ENCODE measurements around the gene C11orf21. TPM values are rescaled to one million over a fixed set of nuclear protein-coding genes. Genes with fewer than 3 reads are reported as not detected.

The C11orf21 gene
- polyA plus RNA-seq, 1 donor (not counting 4 experiments of a cell fraction or from before 2014, with no cell fraction given), result not detected

GRCh38 chr11:2319791-2320472 lies 18.2 kb upstream of the C11orf21 start:
- H3K27ac ChIP-seq (ENCODE audit: control insufficient read depth, insufficient read depth, low read length), result no peak overlapping the region
- TF ChIP-seq, protein P1, sequence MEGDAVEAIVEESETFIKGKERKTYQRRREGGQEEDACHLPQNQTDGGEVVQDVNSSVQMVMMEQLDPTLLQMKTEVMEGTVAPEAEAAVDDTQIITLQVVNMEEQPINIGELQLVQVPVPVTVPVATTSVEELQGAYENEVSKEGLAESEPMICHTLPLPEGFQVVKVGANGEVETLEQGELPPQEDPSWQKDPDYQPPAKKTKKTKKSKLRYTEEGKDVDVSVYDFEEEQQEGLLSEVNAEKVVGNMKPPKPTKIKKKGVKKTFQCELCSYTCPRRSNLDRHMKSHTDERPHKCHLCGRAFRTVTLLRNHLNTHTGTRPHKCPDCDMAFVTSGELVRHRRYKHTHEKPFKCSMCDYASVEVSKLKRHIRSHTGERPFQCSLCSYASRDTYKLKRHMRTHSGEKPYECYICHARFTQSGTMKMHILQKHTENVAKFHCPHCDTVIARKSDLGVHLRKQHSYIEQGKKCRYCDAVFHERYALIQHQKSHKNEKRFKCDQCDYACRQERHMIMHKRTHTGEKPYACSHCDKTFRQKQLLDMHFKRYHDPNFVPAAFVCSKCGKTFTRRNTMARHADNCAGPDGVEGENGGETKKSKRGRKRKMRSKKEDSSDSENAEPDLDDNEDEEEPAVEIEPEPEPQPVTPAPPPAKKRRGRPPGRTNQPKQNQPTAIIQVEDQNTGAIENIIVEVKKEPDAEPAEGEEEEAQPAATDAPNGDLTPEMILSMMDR (optimal IDR thresholded peaks at IDR 0.05 in 1 of 3, IDR thresholded peaks at IDR 0.05 in 1 of 3, conservative IDR thresholded peaks at IDR 0.05 in 1 of 3; ENCODE audit: extremely low read depth in 1 of 3, insufficient read depth in 2 of 3, low read length in 3 of 3), result no peak
- no peak for TF ChIP-seq EZH2 (IDR thresholded peaks at IDR 0.05; ENCODE audit: low read length)
- no peaks in the 10 kb centered on the region for H3K9me3 ChIP-seq (ENCODE audit: control insufficient read depth, low read depth, low read length)
- dilution Hi-C loops (cut with MboI; ENCODE audit: extremely low pct_ligation_motif_present, low sequenced_read_pairs), result no loop called here
- H3K79me2 ChIP-seq (ENCODE audit: control insufficient read depth, insufficient read depth, low read length), result no peaks in the 10 kb centered on the region
- H3K9me1 ChIP-seq (ENCODE audit: control insufficient read depth, extremely low read depth, insufficient read depth, low read length), result no peaks in the 10 kb centered on the region
- no peak overlapping the region for H3K4me2 ChIP-seq (ENCODE audit: control insufficient read depth, extremely low read depth, insufficient read depth, low read depth, low read length)
- H4K20me1 ChIP-seq (ENCODE audit: control insufficient read depth, extremely low read depth, insufficient read depth, low read length), result no peaks in the 10 kb centered on the region
- FAIRE-seq (no peak), DNase-seq (ENCODE audit: low read depth, low spot score) (no peak)
- H2AFZ ChIP-seq (ENCODE audit: control insufficient read depth, low read length), result no peak overlapping the region
- no peaks in the 10 kb centered on the region for H3K27me3 ChIP-seq (ENCODE audit: control insufficient read depth, extremely low read depth, insufficient read depth, low read length)
- no peaks in the 10 kb centered on the region for H3K4me1 ChIP-seq (ENCODE audit: control insufficient read depth, extremely low read depth, insufficient read depth, low read length)
- no peaks in the 10 kb centered on the region for H3K36me3 ChIP-seq (ENCODE audit: control insufficient read depth in 2 of 2, extremely low read depth in 1 of 2, insufficient read depth in 2 of 2, low read length in 2 of 2)
- no peak overlapping the region for H3K9ac ChIP-seq (ENCODE audit: control insufficient read depth, extremely low read depth, insufficient read depth, low read length)
- no peak overlapping the region for H3K4me3 ChIP-seq (ENCODE audit: control insufficient read depth in 2 of 3, extremely low read depth in 1 of 3, insufficient read depth in 2 of 3, low read depth in 1 of 3, low read length in 3 of 3)

GRCh38 chr11:2318707-2319106 lies 17.0 kb upstream of the C11orf21 start:
- Histone ChIP-seq H3K9ac (ENCODE audit: control insufficient read depth, extremely low read depth, insufficient read depth, low read length) (no peak overlapping the region), H3K27me3 (ENCODE audit: control insufficient read depth, extremely low read depth, insufficient read depth, low read length) (no peaks in the 10 kb centered on the region), H2AFZ (ENCODE audit: control insufficient read depth, low read length) (no peak overlapping the region), H3K36me3 (ENCODE audit: control insufficient read depth in 2 of 2, extremely low read depth in 1 of 2, insufficient read depth in 2 of 2, low read length in 2 of 2) (no peaks in the 10 kb centered on the region), H3K9me1 (ENCODE audit: control insufficient read depth, extremely low read depth, insufficient read depth, low read length) (no peaks in the 10 kb centered on the region), H3K4me2 (ENCODE audit: control insufficient read depth, extremely low read depth, insufficient read depth, low read depth, low read length) (no peak overlapping the region), H3K79me2 (ENCODE audit: control insufficient read depth, insufficient read depth, low read length) (no peaks in the 10 kb centered on the region), H3K9me3 (ENCODE audit: control insufficient read depth, low read depth, low read length) (no peaks in the 10 kb centered on the region), H3K4me1 (ENCODE audit: control insufficient read depth, extremely low read depth, insufficient read depth, low read length) (no peaks in the 10 kb centered on the region), H3K27ac (ENCODE audit: control insufficient read depth, insufficient read depth, low read length) (no peak overlapping the region), H4K20me1 (ENCODE audit: control insufficient read depth, extremely low read depth, insufficient read depth, low read length) (no peaks in the 10 kb centered on the region), H3K4me3 (ENCODE audit: control insufficient read depth in 2 of 3, extremely low read depth in 1 of 3, insufficient read depth in 2 of 3, low read depth in 1 of 3, low read length in 3 of 3) (no peak overlapping the region)
- no peak for DNase-seq (ENCODE audit: low read depth, low spot score)
- no peak for TF ChIP-seq EZH2 (IDR thresholded peaks at IDR 0.05; ENCODE audit: low read length)
- TF ChIP-seq, protein P1 (optimal IDR thresholded peaks at IDR 0.05 in 1 of 3, IDR thresholded peaks at IDR 0.05 in 1 of 3, conservative IDR thresholded peaks at IDR 0.05 in 1 of 3; ENCODE audit: extremely low read depth in 1 of 3, insufficient read depth in 2 of 3, low read length in 3 of 3), result no peak
- dilution Hi-C loops (cut with MboI; ENCODE audit: extremely low pct_ligation_motif_present, low sequenced_read_pairs), result no loop called here
- no peak for FAIRE-seq
